GM04503 (cell line): ENCODE results near the gene RAI1.
A peak's percentile ranks its signal among the peaks of the same experiment; 100 is the strongest.
"Not testable (repeated sequence)": the region's sequence is repeated elsewhere in the genome, so short reads cannot be mapped to it uniquely, and the experiment has no call there.

Source experiments
- DNase-seq: peaks from one replicate; pipeline ENCODE4 v3.0.0-alpha.2; 2012; ENCODE audit warnings: low read depth

The RAI1 gene

GRCh38 chr17:17681187-17681743, at the start of gene RAI1:
RAI1 (plus strand) TSS chr17:17681458; CDS start chr17:17792949, 111,491 bp downstream.
- DNase-seq = no peak

- not testable (repeated sequence) for DNase-seq
Measured at GRCh38 chr17:17632690-17633089, 48.6 kb upstream of the RAI1 start.

GRCh38 chr17:17633310-17633709, 47.9 kb upstream of the RAI1 start:
- DNase-seq = no peak

- no peak for DNase-seq
Measured at GRCh38 chr17:17635126-17635525, 46.1 kb upstream of the RAI1 start.

- not testable (repeated sequence) for DNase-seq
Measured at GRCh38 chr17:17635537-17636271, 45.6 kb upstream of the RAI1 start.

GRCh38 chr17:17636272-17636885, 44.9 kb upstream of the RAI1 start:
- DNase-seq = no peak

- DNase-seq = no peak
Measured at GRCh38 chr17:17638467-17638866, 42.8 kb upstream of the RAI1 start.

GRCh38 chr17:17639661-17640270, 41.5 kb upstream of the RAI1 start:
- not testable (repeated sequence) for DNase-seq

- no peak for DNase-seq
Measured at GRCh38 chr17:17641621-17642409, 39.4 kb upstream of the RAI1 start.

GRCh38 chr17:17645148-17645547, 36.1 kb upstream of the RAI1 start:
- DNase-seq = not testable (repeated sequence)

GRCh38 chr17:17645961-17646360, 35.3 kb upstream of the RAI1 start:
- DNase-seq = no peak

GRCh38 chr17:17647524-17648178, 33.6 kb upstream of the RAI1 start:
- DNase-seq = no peak

- no peak for DNase-seq
Measured at GRCh38 chr17:17648762-17649161, 32.5 kb upstream of the RAI1 start.

GRCh38 chr17:17650959-17651358, 30.3 kb upstream of the RAI1 start:
- DNase-seq = no peak

GRCh38 chr17:17653343-17653742, 27.9 kb upstream of the RAI1 start:
- DNase-seq = no peak

- no peak for DNase-seq
Measured at GRCh38 chr17:17659340-17659739, 21.9 kb upstream of the RAI1 start.

- no peak for DNase-seq
Measured at GRCh38 chr17:17661134-17661533, 20.1 kb upstream of the RAI1 start.

GRCh38 chr17:17661834-17662385, 19.3 kb upstream of the RAI1 start:
- no peak for DNase-seq

GRCh38 chr17:17663160-17664063, 17.8 kb upstream of the RAI1 start:
- peak; percentile 76 for DNase-seq

GRCh38 chr17:17664064-17664452, 17.2 kb upstream of the RAI1 start:
- DNase-seq = no peak
